ENCODE measurements around the gene POLE2. TPM values are rescaled to one million over a fixed set of nuclear protein-coding genes. Genes with fewer than 3 reads are reported as not detected.

Gene POLE2
- total RNA-seq, 4 donors from 2014 or later, result 1.8 to 35.5 (median 14.1) TPM

DNA sequence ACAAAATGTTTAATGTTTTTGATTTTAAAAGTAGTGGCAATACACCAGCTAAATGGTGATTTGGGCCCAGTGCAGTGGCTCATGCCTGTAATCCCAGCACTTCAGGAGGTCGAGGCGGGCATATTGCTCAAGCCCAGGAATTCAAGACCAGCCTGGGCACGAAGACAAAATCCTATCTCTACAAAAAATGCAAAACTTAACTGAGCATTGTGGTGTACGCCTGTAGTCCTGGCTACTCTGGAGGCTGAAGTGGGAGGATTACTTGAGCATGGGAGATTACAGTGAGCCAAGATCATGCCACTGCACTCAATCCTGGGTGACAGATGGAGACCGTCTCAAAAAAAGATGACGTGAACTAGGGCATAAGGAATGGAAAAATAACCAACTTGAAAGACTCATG, 72.2 kb downstream of the POLE2 start:
- Histone ChIP-seq H3K27me3 (no peaks in the 10 kb centered on the region), H3K27ac (no peak overlapping the region), H3K36me3 (no peaks in the 10 kb centered on the region), H3K4me1 (no peaks in the 10 kb centered on the region), H3K9me3 (no peaks in the 10 kb centered on the region), H3K4me3 (no peak overlapping the region)
- DNase-seq, result no peak
- intact Hi-C loops (cut with DNase I; ENCODE audit: low total_unique reads), result no loop called here
- no peak for TF ChIP-seq POLR2A (IDR thresholded peaks at IDR 0.05)
- TF ChIP-seq, protein P1, sequence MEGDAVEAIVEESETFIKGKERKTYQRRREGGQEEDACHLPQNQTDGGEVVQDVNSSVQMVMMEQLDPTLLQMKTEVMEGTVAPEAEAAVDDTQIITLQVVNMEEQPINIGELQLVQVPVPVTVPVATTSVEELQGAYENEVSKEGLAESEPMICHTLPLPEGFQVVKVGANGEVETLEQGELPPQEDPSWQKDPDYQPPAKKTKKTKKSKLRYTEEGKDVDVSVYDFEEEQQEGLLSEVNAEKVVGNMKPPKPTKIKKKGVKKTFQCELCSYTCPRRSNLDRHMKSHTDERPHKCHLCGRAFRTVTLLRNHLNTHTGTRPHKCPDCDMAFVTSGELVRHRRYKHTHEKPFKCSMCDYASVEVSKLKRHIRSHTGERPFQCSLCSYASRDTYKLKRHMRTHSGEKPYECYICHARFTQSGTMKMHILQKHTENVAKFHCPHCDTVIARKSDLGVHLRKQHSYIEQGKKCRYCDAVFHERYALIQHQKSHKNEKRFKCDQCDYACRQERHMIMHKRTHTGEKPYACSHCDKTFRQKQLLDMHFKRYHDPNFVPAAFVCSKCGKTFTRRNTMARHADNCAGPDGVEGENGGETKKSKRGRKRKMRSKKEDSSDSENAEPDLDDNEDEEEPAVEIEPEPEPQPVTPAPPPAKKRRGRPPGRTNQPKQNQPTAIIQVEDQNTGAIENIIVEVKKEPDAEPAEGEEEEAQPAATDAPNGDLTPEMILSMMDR (IDR thresholded peaks at IDR 0.05), result no peak

DNA sequence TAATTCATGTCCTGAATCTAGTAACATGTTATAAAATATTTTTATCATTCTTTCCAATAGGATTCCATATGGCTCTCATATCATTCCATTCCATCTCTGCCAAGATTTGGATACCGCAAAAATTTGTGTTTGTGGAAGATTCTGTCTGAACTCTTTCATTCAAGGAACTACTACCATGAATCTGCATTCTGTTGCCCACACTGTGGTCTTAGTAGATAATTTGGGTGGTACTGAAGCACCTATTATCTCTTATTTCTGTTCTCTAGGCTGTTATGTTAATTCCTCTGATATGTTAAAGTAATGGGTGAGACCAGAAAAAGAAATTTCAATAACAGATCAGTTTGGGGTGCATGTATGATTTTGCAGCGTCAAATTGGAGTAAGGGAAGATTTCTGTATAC, 73.8 kb downstream of the POLE2 start:
- Histone ChIP-seq H3K4me1 (no peaks in the 10 kb centered on the region), H3K9me3 (no peaks in the 10 kb centered on the region), H3K27me3 (no peaks in the 10 kb centered on the region), H3K4me3 (no peak overlapping the region), H3K36me3 (no peaks in the 10 kb centered on the region), H3K27ac (no peak overlapping the region)
- no peak for DNase-seq
- intact Hi-C loops (cut with DNase I; ENCODE audit: low total_unique reads), result no loop called here
- TF ChIP-seq, protein P1 (IDR thresholded peaks at IDR 0.05), result no peak
- TF ChIP-seq POLR2A (IDR thresholded peaks at IDR 0.05), result no peak

DNA sequence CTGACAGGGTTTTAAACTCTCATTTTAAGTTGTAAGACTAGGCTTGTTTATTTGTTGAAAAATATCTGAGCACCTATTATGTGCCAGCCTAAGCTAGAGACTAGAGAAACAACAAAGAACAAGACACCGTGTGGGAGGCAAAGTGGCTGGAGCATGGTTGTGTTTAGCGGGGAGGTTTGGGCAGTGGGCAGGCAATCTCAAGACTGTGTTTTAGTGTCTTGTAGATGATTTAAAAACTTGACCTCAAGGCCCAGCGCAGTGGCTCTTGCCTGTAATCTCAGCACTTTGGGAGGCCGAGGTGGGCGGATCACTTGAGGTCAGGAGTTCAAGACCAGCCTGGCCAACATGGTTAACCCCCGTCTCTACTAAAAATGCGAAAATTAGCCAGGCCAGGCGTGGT, 75.3 kb downstream of the POLE2 start:
- H3K4me1 ChIP-seq, result no peaks in the 10 kb centered on the region
- intact Hi-C loops (cut with DNase I; ENCODE audit: low total_unique reads), result no loop called here
- TF ChIP-seq POLR2A (IDR thresholded peaks at IDR 0.05), result no peak
- TF ChIP-seq, protein P1 (IDR thresholded peaks at IDR 0.05), result no peak
- H3K4me3 ChIP-seq, result no peak overlapping the region
- no peaks in the 10 kb centered on the region for H3K36me3 ChIP-seq
- H3K9me3 ChIP-seq, result no peaks in the 10 kb centered on the region
- H3K27ac ChIP-seq, result no peak overlapping the region
- no peaks in the 10 kb centered on the region for H3K27me3 ChIP-seq
- DNase-seq, result no peak

DNA sequence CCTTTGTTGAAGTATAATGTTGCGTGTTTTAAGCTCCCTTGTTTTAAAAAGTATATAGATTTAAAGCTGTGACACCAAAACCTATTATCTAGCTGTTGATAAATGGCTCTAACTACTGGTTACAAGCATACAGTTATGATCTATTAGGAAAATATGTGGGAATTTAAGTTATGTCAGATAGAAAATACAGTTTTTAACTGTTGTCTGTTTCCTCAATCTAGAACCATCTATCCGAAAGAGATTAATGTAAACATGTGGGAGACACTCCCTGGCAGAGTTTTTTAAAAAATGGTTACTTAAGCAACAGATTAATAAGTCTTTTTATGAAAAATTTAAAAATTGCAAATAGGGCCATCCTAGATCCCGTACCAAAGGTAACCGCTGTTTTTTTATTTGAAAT, 75.8 kb downstream of the POLE2 start:
- no peaks in the 10 kb centered on the region for H3K9me3 ChIP-seq
- no peak for DNase-seq
- H3K36me3 ChIP-seq, result no peaks in the 10 kb centered on the region
- H3K4me3 ChIP-seq, result no peak overlapping the region
- intact Hi-C loops (cut with DNase I; ENCODE audit: low total_unique reads), result no loop called here
- H3K27ac ChIP-seq, result no peak overlapping the region
- no peaks in the 10 kb centered on the region for H3K27me3 ChIP-seq
- TF ChIP-seq POLR2A (IDR thresholded peaks at IDR 0.05), result no peak
- TF ChIP-seq, protein P1 (IDR thresholded peaks at IDR 0.05), result no peak
- H3K4me1 ChIP-seq, result no peaks in the 10 kb centered on the region

DNA sequence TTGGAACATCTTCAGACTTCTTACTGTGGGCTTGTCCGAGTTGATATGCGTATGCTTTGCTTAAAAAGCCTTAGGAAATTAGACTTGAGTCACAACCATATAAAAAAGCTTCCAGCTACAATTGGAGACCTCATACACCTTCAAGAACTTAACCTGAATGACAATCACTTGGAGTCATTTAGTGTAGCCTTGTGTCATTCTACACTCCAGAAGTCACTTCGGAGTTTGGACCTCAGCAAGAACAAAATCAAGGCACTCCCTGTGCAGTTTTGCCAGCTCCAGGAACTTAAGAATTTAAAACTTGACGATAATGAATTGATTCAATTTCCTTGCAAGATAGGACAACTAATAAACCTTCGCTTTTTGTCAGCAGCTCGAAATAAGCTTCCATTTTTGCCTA, 80.4 kb downstream of the POLE2 start:
- Histone ChIP-seq H3K4me3 (no peak overlapping the region), H3K4me1 (no peaks in the 10 kb centered on the region), H3K27ac (no peak overlapping the region), H3K36me3 (no peaks in the 10 kb centered on the region), H3K9me3 (no peaks in the 10 kb centered on the region), H3K27me3 (no peaks in the 10 kb centered on the region)
- intact Hi-C loops (cut with DNase I; ENCODE audit: low total_unique reads), result no loop called here
- TF ChIP-seq POLR2A (IDR thresholded peaks at IDR 0.05), result no peak
- TF ChIP-seq, protein P1 (IDR thresholded peaks at IDR 0.05), result no peak
- DNase-seq, result no peak
